HG03439 (cell line): ENCODE results near the gene SF3A1.

ENCODE experiments used
- ATAC-seq: cut with Tn5 transposase; IDR thresholded peaks from one replicate; pipeline ENCODE4 v1.9.1; 2021; ENCODE audit warnings: mild to moderate bottlenecking, moderate library complexity; ENCODE audit not compliant: unreplicated experiment

The SF3A1 gene

GRCh38 chr22:30289141-30289979, 67.3 kb downstream of the SF3A1 start, which contains the start of gene CASTOR1:
Gene CASTOR1 (minus strand): TSS chr22:30289505. CDS start chr22:30289497, 8 bp downstream.
- ATAC-seq, result peak; percentile 62

GRCh38 chr22:30288419-30289140, 68.1 kb downstream of the SF3A1 start:
- no peak for ATAC-seq

GRCh38 chr22:30287648-30288418, 68.9 kb downstream of the SF3A1 start:
- no peak for ATAC-seq

- ATAC-seq, result no peak
Measured at GRCh38 chr22:30286813-30287647, 69.7 kb downstream of the SF3A1 start.

- no peak for ATAC-seq
Measured at GRCh38 chr22:30286331-30286730, 70.4 kb downstream of the SF3A1 start.

GRCh38 chr22:30285846-30286200, 70.9 kb downstream of the SF3A1 start:
- ATAC-seq, result no peak

- ATAC-seq, result no peak
Measured at GRCh38 chr22:30285176-30285845, 71.4 kb downstream of the SF3A1 start.

GRCh38 chr22:30284666-30285065, 72.0 kb downstream of the SF3A1 start:
- no peak for ATAC-seq

GRCh38 chr22:30284172-30284571, 72.5 kb downstream of the SF3A1 start:
- no peak for ATAC-seq

- ATAC-seq, result no peak
Measured at GRCh38 chr22:30283342-30283741, 73.4 kb downstream of the SF3A1 start.

GRCh38 chr22:30282616-30283046, 74.1 kb downstream of the SF3A1 start:
- ATAC-seq, result no peak
